GM12878 (cell line): ENCODE results near the gene TTL. TPM values are rescaled to one million over a fixed set of nuclear protein-coding genes. Genes with fewer than 3 reads are reported as not detected.

Source experiments
- ATF2 ChIP-seq: IDR thresholded peaks from 2 replicates; pipeline ENCODE4 v1.6.1; 2012; ENCODE audit warnings: low read length, inconsistent platforms
- CEBPB ChIP-seq, 2 experiments: fragments of 150-350 bp in 1 of 2; IDR thresholded peaks; 2 replicates each; pipeline ENCODE4 v1.6.1; 2012 to 2014; ENCODE audit warnings: low read depth in 2 of 2, low read length in 2 of 2, borderline replicate concordance in 1 of 2, inconsistent platforms in 1 of 2
- DPF2 ChIP-seq: fragments of 450-650 bp; IDR thresholded peaks from 2 replicates; pipeline ENCODE4 v1.6.1; 2017; ENCODE audit warnings: mild to moderate bottlenecking
- E2F4 ChIP-seq: IDR thresholded peaks from 2 replicates; pipeline ENCODE4 v1.6.1; 2012; ENCODE audit warnings: low read depth, low read length, improper control_type of control experiment
- EGR1 ChIP-seq, 2 experiments: IDR thresholded peaks; 1 replicate in 1 of 2; 2 replicates in 1 of 2; pipeline ENCODE4 v1.6.1; 2011 to 2012; ENCODE audit warnings: low read depth in 2 of 2, low read length in 2 of 2, borderline replicate concordance in 1 of 2, mild to moderate bottlenecking in 1 of 2, moderate library complexity in 1 of 2
- ETV6 ChIP-seq, 2 experiments: fragments of 450-650 bp in 1 of 2; IDR thresholded peaks in 1 of 2; conservative IDR thresholded peaks in 1 of 2; 2 replicates each; pipeline ENCODE4 v1.6.1; 2014; ENCODE audit warnings: antibody characterized with exemption in 1 of 2, borderline replicate concordance in 1 of 2, low read depth in 1 of 2, mild to moderate bottlenecking in 1 of 2, moderate library complexity in 1 of 2
- FOS ChIP-seq: IDR thresholded peaks from 3 replicates; pipeline ENCODE4 v1.6.1; 2011; ENCODE audit warnings: borderline replicate concordance; ENCODE audit not compliant: insufficient read length; ENCODE audit errors: extremely low read depth
- IKZF2 ChIP-seq, 2 experiments: fragments of 450-650 bp; IDR thresholded peaks; 2 replicates each; pipeline ENCODE4 v1.6.1; 2017; ENCODE audit warnings: mild to moderate bottlenecking in 2 of 2, moderate library complexity in 2 of 2
- JUNB ChIP-seq: IDR thresholded peaks from 2 replicates; pipeline ENCODE4 v1.6.1; 2016; ENCODE audit warnings: antibody characterized with exemption, mild to moderate bottlenecking
- KAT2A ChIP-seq: conservative IDR thresholded peaks from 2 replicates; pipeline ENCODE4 v1.6.1; 2011; ENCODE audit warnings: low read depth, low read length; ENCODE audit not compliant: control insufficient read depth
- KDM1A ChIP-seq: fragments of 200-600 bp; sonication (generic); IDR thresholded peaks from 2 replicates; pipeline ENCODE4 v1.6.1; 2016; ENCODE audit warnings: borderline replicate concordance
- MTA2 ChIP-seq: fragments of 450-650 bp; IDR thresholded peaks from 2 replicates; pipeline ENCODE4 v1.6.1; 2016; ENCODE audit warnings: low read depth, mild to moderate bottlenecking, moderate library complexity
- NBN ChIP-seq: fragments of 450-650 bp; IDR thresholded peaks from 2 replicates; pipeline ENCODE4 v1.6.1; 2016
- NFYB ChIP-seq: IDR thresholded peaks from 2 replicates; pipeline ENCODE4 v1.6.1; 2011; ENCODE audit warnings: low read depth, mild to moderate bottlenecking, low read length, improper control_type of control experiment, moderate library complexity; ENCODE audit not compliant: insufficient read depth
- NR2F1 ChIP-seq: fragments of 450-650 bp; conservative IDR thresholded peaks from 2 replicates; pipeline ENCODE4 v1.6.1; 2017; ENCODE audit warnings: mild to moderate bottlenecking
- POLR2AphosphoS5 ChIP-seq: IDR thresholded peaks from 2 replicates; pipeline ENCODE4 v1.6.1; 2011; ENCODE audit warnings: mild to moderate bottlenecking, low read length, inconsistent platforms
- RB1 ChIP-seq: fragments of 450-650 bp; formaldehyde crosslinking; IDR thresholded peaks from 2 replicates; pipeline ENCODE4 v1.6.1; 2017; ENCODE audit warnings: mild to moderate bottlenecking, borderline replicate concordance
- RCOR1 ChIP-seq: conservative IDR thresholded peaks from 2 replicates; pipeline ENCODE4 v1.6.1; 2012; ENCODE audit warnings: low read depth, low read length, improper control_type of control experiment
- STAT1 ChIP-seq: fragments of 450-650 bp; conservative IDR thresholded peaks from 2 replicates; pipeline ENCODE4 v1.6.1; 2014; ENCODE audit warnings: antibody characterized with exemption, mild to moderate bottlenecking
- TCF3 ChIP-seq: IDR thresholded peaks from 2 replicates; pipeline ENCODE4 v1.6.1; 2012; ENCODE audit warnings: low read depth, mild to moderate bottlenecking, low read length, borderline replicate concordance; ENCODE audit not compliant: insufficient read depth
- USF1 ChIP-seq: IDR thresholded peaks from 2 replicates; pipeline ENCODE4 v1.6.1; 2011; ENCODE audit warnings: borderline replicate concordance, low read depth, mild to moderate bottlenecking, moderate library complexity, mixed read lengths, low read length; ENCODE audit not compliant: insufficient read depth; ENCODE audit errors: extremely low read length
- ZSCAN29 ChIP-seq: fragments of 450-650 bp; IDR thresholded peaks from 2 replicates; pipeline ENCODE4 v1.6.1; 2017; ENCODE audit warnings: mild to moderate bottlenecking, moderate library complexity
- polyA plus RNA-seq, 11 experiments: library from polyadenylated mRNA; depleted of rRNA in 4 of 11; unstranded in 6 of 11; stranded (reverse) in 5 of 11; fragments of >200 nt; fragmentation: Nextera tagmentation in 4 of 11; fragmentation: Illumina TruSeq in 1 of 11; extraction: Ambion mirVana in 4 of 11; extraction: Trizol in 1 of 11; gene quantifications; 1 replicate in 1 of 11; 2 replicates in 10 of 11; pipeline versions ENCODE4 v1.2.1 to v1.2.3, GENCODE V29; 2011 to 2016; ENCODE audit warnings: inconsistent platforms in 2 of 11, missing spikeins in 2 of 11, low read depth in 1 of 11
- total RNA-seq, 4 experiments: library from RNA; depleted of rRNA in 3 of 4; stranded (reverse); fragments of >200 nt in 3 of 4; fragmentation: Illumina TruSeq in 1 of 4; extraction: Trizol in 1 of 4; gene quantifications; 2 replicates each; pipeline versions ENCODE4 v1.2.1 to v1.2.3, GENCODE V29; 2013 to 2021
- TF ChIP-seq, protein P1 (sequence below): fragments of 450-650 bp; formaldehyde crosslinking; IDR thresholded peaks from 2 replicates; pipeline ENCODE4 v1.4.0; 2020; ENCODE audit warnings: mild to moderate bottlenecking, moderate library complexity

TTL gene
- total and polyA plus RNA-seq, 10 of the 15 experiments (the other 5 are each of a cell fraction or from before 2014, with no cell fraction given), result 3.9 to 27.1 (median 16.1) TPM

- TF ChIP-seq EGR1 (IDR thresholded peaks at IDR 0.05; ENCODE audit: borderline replicate concordance in 1 of 2, low read depth in 2 of 2, low read length in 2 of 2) (peak in 1 of 2 experiments; percentile 54; a peak in 2 of 3 replicates), KDM1A (no peak), ZSCAN29 (no peak), STAT1 (no peak), MTA2 (no peak), ATF2 (no peak), POLR2AphosphoS5 (no peak), RCOR1 (no peak), NFYB (no peak), FOS (no peak), DPF2 (no peak), RB1 (0 out of 2 replicates have a peak, but pooled peaks have one; percentile 37), NR2F1 (no peak), CEBPB (IDR thresholded peaks at IDR 0.05; ENCODE audit: borderline replicate concordance in 1 of 2, low read depth in 2 of 2, low read length in 2 of 2) (no peak), IKZF2 (IDR thresholded peaks at IDR 0.05) (no peak), NBN (no peak), KAT2A (no peak), JUNB (no peak), ETV6 (conservative IDR thresholded peaks at IDR 0.05 in 1 of 2, IDR thresholded peaks at IDR 0.05 in 1 of 2; ENCODE audit: borderline replicate concordance in 1 of 2, low read depth in 1 of 2) (no peak), E2F4 (no peak), TCF3 (no peak), USF1 (no peak)
- TF ChIP-seq, protein P1, sequence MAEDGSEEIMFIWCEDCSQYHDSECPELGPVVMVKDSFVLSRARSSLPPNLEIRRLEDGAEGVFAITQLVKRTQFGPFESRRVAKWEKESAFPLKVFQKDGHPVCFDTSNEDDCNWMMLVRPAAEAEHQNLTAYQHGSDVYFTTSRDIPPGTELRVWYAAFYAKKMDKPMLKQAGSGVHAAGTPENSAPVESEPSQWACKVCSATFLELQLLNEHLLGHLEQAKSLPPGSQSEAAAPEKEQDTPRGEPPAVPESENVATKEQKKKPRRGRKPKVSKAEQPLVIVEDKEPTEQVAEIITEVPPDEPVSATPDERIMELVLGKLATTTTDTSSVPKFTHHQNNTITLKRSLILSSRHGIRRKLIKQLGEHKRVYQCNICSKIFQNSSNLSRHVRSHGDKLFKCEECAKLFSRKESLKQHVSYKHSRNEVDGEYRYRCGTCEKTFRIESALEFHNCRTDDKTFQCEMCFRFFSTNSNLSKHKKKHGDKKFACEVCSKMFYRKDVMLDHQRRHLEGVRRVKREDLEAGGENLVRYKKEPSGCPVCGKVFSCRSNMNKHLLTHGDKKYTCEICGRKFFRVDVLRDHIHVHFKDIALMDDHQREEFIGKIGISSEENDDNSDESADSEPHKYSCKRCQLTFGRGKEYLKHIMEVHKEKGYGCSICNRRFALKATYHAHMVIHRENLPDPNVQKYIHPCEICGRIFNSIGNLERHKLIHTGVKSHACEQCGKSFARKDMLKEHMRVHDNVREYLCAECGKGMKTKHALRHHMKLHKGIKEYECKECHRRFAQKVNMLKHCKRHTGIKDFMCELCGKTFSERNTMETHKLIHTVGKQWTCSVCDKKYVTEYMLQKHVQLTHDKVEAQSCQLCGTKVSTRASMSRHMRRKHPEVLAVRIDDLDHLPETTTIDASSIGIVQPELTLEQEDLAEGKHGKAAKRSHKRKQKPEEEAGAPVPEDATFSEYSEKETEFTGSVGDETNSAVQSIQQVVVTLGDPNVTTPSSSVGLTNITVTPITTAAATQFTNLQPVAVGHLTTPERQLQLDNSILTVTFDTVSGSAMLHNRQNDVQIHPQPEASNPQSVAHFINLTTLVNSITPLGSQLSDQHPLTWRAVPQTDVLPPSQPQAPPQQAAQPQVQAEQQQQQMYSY (CRISPR knock-in tag), result no peak
These were observed 519 bp downstream of the TTL start (continued) for GRCh38 chr2:112482309-112483041.
